Stimulated activated CD8-positive, alpha-beta memory T cell treated with anti-CD3 and anti-CD28 coated beads, Interleukin-7, amount 100 ng/mL, for 4 hours (primary cell): ENCODE data around the gene ACBD4.

Experiments used
- DNase-seq, 2 donors: peaks; one replicate each; pipeline ENCODE4 v3.0.0-alpha.2; 2020; ENCODE audit warnings: low read depth in 2 of 2

The ACBD4 gene

DNA sequence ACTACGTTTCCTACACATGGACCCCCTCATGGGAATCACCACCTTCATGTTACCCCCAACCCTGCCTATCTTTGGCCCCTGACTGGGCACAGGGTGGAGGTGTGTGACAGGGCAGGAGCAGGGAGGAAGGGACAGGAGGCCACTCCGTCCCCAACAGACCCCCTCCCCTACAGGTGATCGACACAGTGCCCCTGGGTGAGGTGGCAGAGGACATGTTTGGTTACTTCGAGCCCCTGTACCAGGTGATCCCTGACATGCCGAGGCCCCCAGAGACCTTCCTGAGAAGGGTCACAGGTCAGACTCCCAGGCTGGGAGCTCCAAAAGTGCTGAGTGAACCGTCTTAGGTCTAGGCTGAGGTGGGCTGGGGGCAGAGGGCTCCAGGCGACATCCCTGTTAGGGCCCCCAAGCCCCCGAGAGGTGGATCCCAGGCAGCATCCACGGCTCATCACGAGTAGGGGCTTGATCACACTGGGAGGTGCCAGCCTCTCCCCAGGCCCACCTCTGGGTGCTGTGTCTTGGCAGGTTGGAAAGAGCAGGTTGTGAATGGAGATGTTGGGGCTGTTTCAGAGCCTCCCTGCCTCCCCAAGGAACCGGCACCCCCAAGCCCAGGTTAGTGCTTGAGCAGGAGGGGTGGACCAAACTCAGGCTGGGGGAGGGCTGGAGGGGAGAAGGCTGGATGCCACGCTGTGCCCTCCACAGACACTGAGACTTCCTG lies 1.5 kb downstream of the ACBD4 start:
- no peak for DNase-seq

- DNase-seq, result no peak
Observed at GRCh38 chr17:45137561-45138305, 2.2 kb downstream of the ACBD4 start.

DNA sequence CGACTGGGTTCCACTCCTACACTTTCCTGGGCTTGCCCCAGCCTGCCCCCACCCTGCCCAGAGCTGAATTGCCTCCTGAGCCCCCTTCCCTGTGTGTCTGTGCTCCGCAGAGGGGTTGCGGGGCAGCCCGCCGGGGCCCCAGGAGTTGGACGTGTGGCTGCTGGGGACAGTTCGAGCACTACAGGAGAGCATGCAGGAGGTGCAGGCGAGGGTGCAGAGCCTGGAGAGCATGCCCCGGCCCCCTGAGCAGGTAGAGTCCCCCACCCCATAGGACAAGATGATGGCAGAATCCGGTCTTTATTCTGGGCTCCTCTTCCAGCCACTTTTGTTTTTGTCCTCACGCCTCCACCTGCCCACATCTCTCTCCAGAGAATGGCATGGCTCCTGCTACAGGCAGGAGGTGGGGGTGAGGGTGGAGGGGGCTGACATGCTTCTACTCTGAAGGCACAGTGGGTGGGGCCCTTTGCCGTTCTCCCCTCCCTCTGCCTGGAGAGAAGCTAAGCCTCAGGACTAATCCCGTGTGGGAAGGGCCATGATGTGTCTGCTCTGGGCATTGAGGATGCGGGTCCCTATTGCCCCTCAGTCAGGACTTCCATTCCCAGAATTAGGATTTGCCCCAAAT lies 3.5 kb downstream of the ACBD4 start:
- DNase-seq, result no peak

- no peak for DNase-seq
Observed at GRCh38 chr17:45139533-45139920, 4.0 kb downstream of the ACBD4 start.

DNA sequence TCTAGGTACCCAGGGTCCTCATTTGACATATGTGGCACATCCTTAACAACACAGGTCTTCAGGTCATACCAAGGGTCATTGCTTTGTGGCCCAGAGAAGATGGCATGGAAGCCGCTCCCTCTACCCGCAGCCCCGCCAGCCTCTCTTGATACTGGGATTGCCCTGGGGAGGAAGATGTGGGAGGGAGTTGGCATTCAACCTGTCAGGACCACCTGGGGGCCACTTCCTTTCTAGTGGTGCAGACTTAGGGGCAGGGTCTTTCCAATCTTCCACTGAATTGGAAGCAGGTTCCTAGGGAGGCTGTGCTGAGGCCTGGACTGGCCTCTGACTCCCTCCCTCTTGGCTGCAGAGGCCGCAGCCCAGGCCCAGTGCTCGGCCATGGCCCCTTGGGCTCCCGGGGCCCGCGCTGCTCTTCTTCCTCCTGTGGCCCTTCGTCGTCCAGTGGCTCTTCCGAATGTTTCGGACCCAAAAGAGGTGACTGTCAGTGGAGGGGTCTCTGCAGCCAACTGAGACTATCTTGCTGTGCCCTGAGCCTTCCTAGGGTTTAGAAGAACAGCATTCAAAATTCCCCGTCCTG lies 7.7 kb downstream of the ACBD4 start:
- no peak for DNase-seq

DNA sequence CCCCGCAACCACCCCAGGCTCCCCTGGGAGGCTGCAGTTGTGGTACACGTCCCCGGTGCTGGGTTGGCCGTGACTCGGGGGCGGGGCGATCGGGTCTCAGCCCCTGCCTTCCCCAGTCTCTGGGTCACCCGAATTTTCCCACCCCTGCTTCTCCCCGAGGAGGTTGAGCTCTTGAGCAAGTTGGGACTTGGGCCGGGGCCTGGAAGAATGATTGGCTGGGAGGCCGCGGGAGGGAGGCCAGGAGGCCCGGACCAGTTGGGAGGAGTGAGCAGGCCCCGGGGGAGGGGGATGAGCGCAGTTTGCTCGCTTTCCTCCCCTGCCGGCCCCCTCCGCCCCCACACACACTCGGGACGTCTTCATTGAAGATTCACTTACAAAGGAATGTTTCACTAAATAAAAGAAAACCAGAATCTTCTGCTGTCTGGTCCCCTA lies 8.3 kb downstream of the ACBD4 start:
- no peak for DNase-seq

- no peak for DNase-seq
Observed at GRCh38 chr17:45144199-45145034, 8.9 kb downstream of the ACBD4 start.

- DNase-seq, result no peak
Observed at GRCh38 chr17:45145035-45145389, 9.5 kb downstream of the ACBD4 start.

GRCh38 chr17:45146166-45146565 lies 10.7 kb downstream of the ACBD4 start:
- no peak for DNase-seq

DNA sequence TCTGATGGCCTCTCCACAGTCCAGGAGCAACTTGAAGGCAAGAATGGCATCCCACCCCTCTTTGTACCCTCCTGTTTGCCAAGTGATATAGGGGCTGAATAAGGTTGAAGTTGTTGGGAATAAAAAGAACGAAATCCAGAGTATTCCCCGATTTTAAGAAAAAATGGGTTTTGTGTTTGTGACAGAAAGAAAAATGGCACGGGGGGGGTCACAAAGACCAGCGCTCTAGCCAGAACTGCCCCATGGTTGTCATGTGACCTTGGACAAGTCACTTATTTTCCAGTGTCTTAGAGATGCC lies 11.1 kb downstream of the ACBD4 start:
- DNase-seq, result no peak

DNA sequence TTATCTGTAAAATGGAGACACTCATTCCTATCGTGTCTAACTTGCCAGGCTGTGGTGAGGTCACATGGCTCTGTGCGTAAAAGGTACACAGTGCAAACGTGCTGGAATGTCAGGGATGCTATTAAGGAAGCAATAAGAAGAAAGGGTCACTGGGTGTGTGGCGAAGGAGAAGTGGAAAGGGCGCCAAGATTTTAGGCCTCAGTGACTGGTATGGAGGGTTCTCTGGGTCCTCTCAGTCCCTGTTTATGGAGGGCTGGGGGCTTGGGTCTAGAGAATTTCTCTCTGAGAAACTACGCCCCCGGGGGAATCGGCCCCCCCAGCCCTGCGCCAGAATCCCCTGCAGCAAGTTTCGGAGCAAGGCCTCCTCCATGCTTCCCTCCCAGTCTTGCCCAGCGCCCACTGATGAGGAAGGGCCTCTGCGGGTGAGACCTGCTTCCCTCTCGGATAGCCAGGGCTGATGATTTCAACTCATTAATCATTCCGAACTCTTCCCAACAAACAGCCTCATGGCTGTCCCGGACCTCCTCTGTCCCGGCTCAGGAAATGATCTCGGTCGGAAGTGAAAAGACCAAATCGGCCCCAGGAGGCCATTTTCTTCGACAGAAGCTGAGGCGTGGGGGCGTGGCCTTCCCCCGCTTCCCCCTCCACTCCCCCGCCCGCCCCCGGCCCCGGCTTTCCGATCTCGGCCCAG lies 11.5 kb downstream of the ACBD4 start:
- DNase-seq, result no peak

GRCh38 chr17:45147581-45148182 lies 12.2 kb downstream of the ACBD4 start:
- peak; percentile 66 for DNase-seq

GRCh38 chr17:45148183-45149036 lies 12.9 kb downstream of the ACBD4 start, which contains the start of gene HEXIM1:
Gene HEXIM1, plus strand, starts transcription at chr17:45148475. Its CDS starts 716 bp downstream, at chr17:45149191.
- DNase-seq, result peak; percentile 99

GRCh38 chr17:45149037-45149668 lies 13.7 kb downstream of the ACBD4 start:
- DNase-seq, result peak; percentile 46 to 67

DNA sequence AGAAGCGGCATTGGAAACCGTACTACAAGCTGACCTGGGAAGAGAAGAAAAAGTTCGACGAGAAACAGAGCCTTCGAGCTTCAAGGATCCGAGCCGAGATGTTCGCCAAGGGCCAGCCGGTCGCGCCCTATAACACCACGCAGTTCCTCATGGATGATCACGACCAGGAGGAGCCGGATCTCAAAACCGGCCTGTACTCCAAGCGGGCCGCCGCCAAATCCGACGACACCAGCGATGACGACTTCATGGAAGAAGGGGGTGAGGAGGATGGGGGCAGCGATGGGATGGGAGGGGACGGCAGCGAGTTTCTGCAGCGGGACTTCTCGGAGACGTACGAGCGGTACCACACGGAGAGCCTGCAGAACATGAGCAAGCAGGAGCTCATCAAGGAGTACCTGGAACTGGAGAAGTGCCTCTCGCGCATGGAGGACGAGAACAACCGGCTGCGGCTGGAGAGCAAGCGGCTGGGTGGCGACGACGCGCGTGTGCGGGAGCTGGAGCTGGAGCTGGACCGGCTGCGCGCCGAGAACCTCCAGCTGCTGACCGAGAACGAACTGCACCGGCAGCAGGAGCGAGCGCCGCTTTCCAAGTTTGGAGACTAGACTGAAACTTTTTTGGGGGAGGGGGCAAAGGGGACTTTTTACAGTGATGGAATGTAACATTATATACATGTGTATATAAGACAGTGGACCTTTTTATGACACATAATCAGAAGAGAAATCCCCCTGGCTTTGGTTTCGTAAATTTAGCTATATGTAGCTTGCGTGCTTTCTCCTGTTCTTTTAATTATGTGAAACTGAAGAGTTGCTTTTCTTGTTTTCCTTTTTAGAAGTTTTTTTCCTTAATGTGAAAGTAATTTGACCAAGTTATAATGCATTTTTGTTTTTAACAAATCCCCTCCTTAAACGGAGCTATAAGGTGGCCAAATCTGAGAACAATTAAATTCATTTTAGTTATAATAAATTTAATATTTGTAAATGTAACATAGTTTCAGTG lies 14.5 kb downstream of the ACBD4 start:
- no peak for DNase-seq

- no peak for DNase-seq
Observed at GRCh38 chr17:45150911-45151809, 15.7 kb downstream of the ACBD4 start.

DNA sequence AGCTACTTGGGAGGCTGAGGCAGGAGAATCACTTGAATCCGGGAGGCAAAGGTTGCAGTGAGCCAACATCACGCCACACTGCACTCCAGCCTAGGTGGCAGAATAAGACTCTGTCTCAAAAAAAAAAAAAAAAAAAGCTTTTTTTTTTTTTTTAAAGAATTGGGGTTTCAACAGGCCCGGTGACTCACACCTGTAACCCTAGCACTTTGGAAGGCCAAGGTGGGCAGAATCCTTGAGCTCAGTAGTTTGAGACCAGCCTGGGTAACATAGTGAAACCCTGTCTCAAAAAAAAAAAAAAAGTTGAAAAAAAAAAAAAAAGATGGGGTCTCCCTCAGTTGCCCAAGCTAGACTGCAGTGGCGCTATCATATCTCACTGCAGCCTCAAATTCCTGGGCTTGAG lies 19.5 kb downstream of the ACBD4 start:
- no peak for DNase-seq
